HG03460 (cell line): ENCODE measurements around the gene SRRM1.
"Not testable (repeated sequence)": the region's sequence is repeated elsewhere in the genome, so short reads cannot be mapped to it uniquely, and the experiment has no call there.

Experiments
- ATAC-seq: cut with Tn5 transposase; IDR thresholded peaks from one replicate; pipeline ENCODE4 v1.9.1; 2021; ENCODE audit not compliant: unreplicated experiment

SRRM1 gene

GRCh38 chr1:24693827-24694379, 50.8 kb downstream of the SRRM1 start:
- ATAC-seq: no peak

GRCh38 chr1:24694380-24694843, 51.3 kb downstream of the SRRM1 start:
- no peak for ATAC-seq

GRCh38 chr1:24695202-24695974, 52.3 kb downstream of the SRRM1 start:
- ATAC-seq: no peak

GRCh38 chr1:24696041-24696755, 53.1 kb downstream of the SRRM1 start:
- ATAC-seq: no peak

GRCh38 chr1:24696756-24697330, 53.7 kb downstream of the SRRM1 start:
- ATAC-seq: no peak

- not testable (repeated sequence) for ATAC-seq
Measured at GRCh38 chr1:24697453-24698001, 54.4 kb downstream of the SRRM1 start.

GRCh38 chr1:24698326-24698725, 55.2 kb downstream of the SRRM1 start:
- not testable (repeated sequence) for ATAC-seq

GRCh38 chr1:24699628-24700027, 56.5 kb downstream of the SRRM1 start:
- ATAC-seq: no peak

GRCh38 chr1:24702511-24703293, 59.6 kb downstream of the SRRM1 start:
- no peak for ATAC-seq

GRCh38 chr1:24704411-24705259, 61.5 kb downstream of the SRRM1 start:
- ATAC-seq: no peak

GRCh38 chr1:24705260-24706073, 62.4 kb downstream of the SRRM1 start:
- ATAC-seq: no peak

- ATAC-seq: not testable (repeated sequence)
Measured at GRCh38 chr1:24706074-24706389, 62.9 kb downstream of the SRRM1 start.

GRCh38 chr1:24707687-24708086, 64.6 kb downstream of the SRRM1 start:
- ATAC-seq: no peak

- no peak for ATAC-seq
Measured at GRCh38 chr1:24708938-24709337, 65.8 kb downstream of the SRRM1 start.

GRCh38 chr1:24709791-24710441, 66.8 kb downstream of the SRRM1 start:
- ATAC-seq: no peak

- ATAC-seq: no peak
Measured at GRCh38 chr1:24711329-24711728, 68.2 kb downstream of the SRRM1 start.

- no peak for ATAC-seq
Measured at GRCh38 chr1:24713176-24713575, 70.1 kb downstream of the SRRM1 start.

- no peak for ATAC-seq
Measured at GRCh38 chr1:24713736-24714135, 70.6 kb downstream of the SRRM1 start.
